Measurements from ENCODE around the gene CNTNAP2. TPM values are rescaled to one million over a fixed set of nuclear protein-coding genes. Genes with fewer than 3 reads are reported as not detected.

CNTNAP2 gene
- total RNA-seq, 1 experiment from 2014 or later: 60.0 TPM

GRCh38 chr7:147170341-147171012, 1053.9 kb downstream of the CNTNAP2 start:
- no peaks in the 10 kb centered on the region for H3K4me1 ChIP-seq (ENCODE audit: insufficient read depth, low read length, poor library complexity, severe bottlenecking)
- H3K36me3 ChIP-seq (ENCODE audit: insufficient read depth, low read length, poor library complexity, severe bottlenecking): no peaks in the 10 kb centered on the region
- H3K27me3 ChIP-seq (replicated peaks; ENCODE audit: insufficient read depth, low read depth, low read length, poor library complexity): no peaks in the 10 kb centered on the region
- no peaks in the 10 kb centered on the region for H3K9me3 ChIP-seq (ENCODE audit: low read depth, low read length, poor library complexity, severe bottlenecking)
- ChIA-PET POLR2A (ENCODE audit: low non-redundant PET) (no interaction called here), CTCF (no interaction called here)
- H3K27ac ChIP-seq (ENCODE audit: low read depth, low read length, poor library complexity, severe bottlenecking): no peak overlapping the region
- TF ChIP-seq CTCF (conservative IDR thresholded peaks at IDR 0.05; ENCODE audit: low read depth, low read length) (no peak), EZH2 (IDR thresholded peaks at IDR 0.05; ENCODE audit: borderline replicate concordance, low read depth, low read length, poor library complexity, severe bottlenecking) (no peak)
- DNase-seq (ENCODE audit: low spot score): no peak
- intact Hi-C loops (cut with micrococcal nuclease; ENCODE audit: unreplicated experiment): no loop called here
- BruUV-seq (replicated peaks): no TSS peak
- no peak overlapping the region for H3K4me3 ChIP-seq (ENCODE audit: low read depth, low read length, poor library complexity, severe bottlenecking)

GRCh38 chr7:147171013-147171391, 1054.4 kb downstream of the CNTNAP2 start:
- no peak for DNase-seq (ENCODE audit: low spot score)
- CTCF ChIA-PET: no interaction called here

GRCh38 chr7:147173883-147174282, 1057.3 kb downstream of the CNTNAP2 start:
- no peak overlapping the region for H3K27ac ChIP-seq (ENCODE audit: low read depth, low read length, poor library complexity, severe bottlenecking)
- intact Hi-C loops (cut with micrococcal nuclease; ENCODE audit: unreplicated experiment): no loop called here
- no peaks in the 10 kb centered on the region for H3K36me3 ChIP-seq (ENCODE audit: insufficient read depth, low read length, poor library complexity, severe bottlenecking)
- DNase-seq (ENCODE audit: low spot score): no peak
- no peaks in the 10 kb centered on the region for H3K9me3 ChIP-seq (ENCODE audit: low read depth, low read length, poor library complexity, severe bottlenecking)
- POLR2A ChIA-PET (ENCODE audit: low non-redundant PET): no interaction called here
- H3K4me1 ChIP-seq (ENCODE audit: insufficient read depth, low read length, poor library complexity, severe bottlenecking): no peaks in the 10 kb centered on the region
- H3K4me3 ChIP-seq (ENCODE audit: low read depth, low read length, poor library complexity, severe bottlenecking): no peak overlapping the region
- no TSS peak for BruUV-seq (replicated peaks)
- H3K27me3 ChIP-seq (replicated peaks; ENCODE audit: insufficient read depth, low read depth, low read length, poor library complexity): no peaks in the 10 kb centered on the region
- CTCF ChIA-PET: no interaction called here
- TF ChIP-seq CTCF (conservative IDR thresholded peaks at IDR 0.05; ENCODE audit: low read depth, low read length): no peak
- TF ChIP-seq EZH2 (IDR thresholded peaks at IDR 0.05; ENCODE audit: borderline replicate concordance, low read depth, low read length, poor library complexity, severe bottlenecking): no peak

More at GRCh38 chr7:147171013-147171391, 1054.4 kb downstream of the CNTNAP2 start:
- POLR2A ChIA-PET (ENCODE audit: low non-redundant PET): no interaction called here
- Histone ChIP-seq H3K36me3 (ENCODE audit: insufficient read depth, low read length, poor library complexity, severe bottlenecking) (no peaks in the 10 kb centered on the region), H3K9me3 (ENCODE audit: low read depth, low read length, poor library complexity, severe bottlenecking) (no peaks in the 10 kb centered on the region), H3K4me1 (ENCODE audit: insufficient read depth, low read length, poor library complexity, severe bottlenecking) (no peaks in the 10 kb centered on the region), H3K27ac (ENCODE audit: low read depth, low read length, poor library complexity, severe bottlenecking) (no peak overlapping the region), H3K27me3 (replicated peaks; ENCODE audit: insufficient read depth, low read depth, low read length, poor library complexity) (no peaks in the 10 kb centered on the region), H3K4me3 (ENCODE audit: low read depth, low read length, poor library complexity, severe bottlenecking) (no peak overlapping the region)
- intact Hi-C loops (cut with micrococcal nuclease; ENCODE audit: unreplicated experiment): no loop called here
- TF ChIP-seq CTCF (conservative IDR thresholded peaks at IDR 0.05; ENCODE audit: low read depth, low read length) (no peak), EZH2 (IDR thresholded peaks at IDR 0.05; ENCODE audit: borderline replicate concordance, low read depth, low read length, poor library complexity, severe bottlenecking) (no peak)
- BruUV-seq (replicated peaks): no TSS peak
